ENCODE results near the gene STYXL1. TPM values are rescaled to one million over a fixed set of nuclear protein-coding genes. Genes with fewer than 3 reads are reported as not detected.

Gene STYXL1
- total RNA-seq, 1 donor from 2014 or later = 31.1 TPM

- no peak for DNase-seq (ENCODE audit: low read depth, low spot score)
Observed at GRCh38 chr7:75981453-75982305, 66.1 kb downstream of the STYXL1 start.

- no peak for DNase-seq (ENCODE audit: low read depth, low spot score)
Observed at GRCh38 chr7:75981203-75981452, 66.7 kb downstream of the STYXL1 start.

- DNase-seq (ENCODE audit: low read depth, low spot score) = no peak
Observed at GRCh38 chr7:75980430-75981202, 67.2 kb downstream of the STYXL1 start.

- no peak for DNase-seq (ENCODE audit: low read depth, low spot score)
Observed at GRCh38 chr7:75979759-75980429, 67.9 kb downstream of the STYXL1 start.

- no peak for DNase-seq (ENCODE audit: low read depth, low spot score)
Observed at GRCh38 chr7:75977743-75978142, 70.1 kb downstream of the STYXL1 start.

GRCh38 chr7:75971961-75972763, 75.6 kb downstream of the STYXL1 start:
- no peak for DNase-seq (ENCODE audit: low read depth, low spot score)

- DNase-seq (ENCODE audit: low read depth, low spot score) = no peak
Observed at GRCh38 chr7:75971309-75971960, 76.4 kb downstream of the STYXL1 start.

GRCh38 chr7:75969704-75970498, 77.9 kb downstream of the STYXL1 start:
- no peak for DNase-seq (ENCODE audit: low read depth, low spot score)

GRCh38 chr7:75969182-75969581, 78.6 kb downstream of the STYXL1 start:
- no peak for DNase-seq (ENCODE audit: low read depth, low spot score)

- DNase-seq (ENCODE audit: low read depth, low spot score) = no peak
Observed at GRCh38 chr7:75968561-75969001, 79.2 kb downstream of the STYXL1 start.

GRCh38 chr7:75968012-75968411, 79.8 kb downstream of the STYXL1 start:
- DNase-seq (ENCODE audit: low read depth, low spot score) = no peak

GRCh38 chr7:75967487-75967997, 80.3 kb downstream of the STYXL1 start:
- DNase-seq (ENCODE audit: low read depth, low spot score) = no peak

GRCh38 chr7:75967055-75967454, 80.7 kb downstream of the STYXL1 start:
- no peak for DNase-seq (ENCODE audit: low read depth, low spot score)

GRCh38 chr7:75966190-75966961, 81.4 kb downstream of the STYXL1 start:
- no peak for DNase-seq (ENCODE audit: low read depth, low spot score)

GRCh38 chr7:75965617-75966016, 82.2 kb downstream of the STYXL1 start:
- DNase-seq (ENCODE audit: low read depth, low spot score) = no peak

GRCh38 chr7:75963381-75963995, 84.3 kb downstream of the STYXL1 start:
- no peak for DNase-seq (ENCODE audit: low read depth, low spot score)

- peak; percentile 8 for DNase-seq (ENCODE audit: low read depth, low spot score)
Observed at GRCh38 chr7:75962607-75963380, 85.0 kb downstream of the STYXL1 start.

GRCh38 chr7:75961218-75961617, 86.6 kb downstream of the STYXL1 start:
- no peak for DNase-seq (ENCODE audit: low read depth, low spot score)

All from pulmonary artery endothelial cell (primary cell).